HG02884 (cell line): ENCODE measurements around the gene DHX38.
"Not testable (repeated sequence)": the region's sequence is repeated elsewhere in the genome, so short reads cannot be mapped to it uniquely, and the experiment has no call there.

Experiments
- ATAC-seq: cut with Tn5 transposase; IDR thresholded peaks from one replicate; pipeline ENCODE4 v1.9.1; 2021; ENCODE audit warnings: mild to moderate bottlenecking, moderate library complexity; ENCODE audit not compliant: unreplicated experiment

Gene DHX38

GRCh38 chr16:72093448-72094265 is at the start of gene DHX38, which contains the start of gene TXNL4B:
Gene DHX38 (plus strand): TSS chr16:72093847. CDS start chr16:72096158, 2,311 bp downstream.
Gene TXNL4B (minus strand): TSS chr16:72093620. CDS start chr16:72090749, 2,871 bp downstream.
- ATAC-seq = peak; percentile 98

GRCh38 chr16:72044296-72044695 is 49.4 kb upstream of the DHX38 start:
- no peak for ATAC-seq

GRCh38 chr16:72044825-72045359 is 48.8 kb upstream of the DHX38 start:
- ATAC-seq = no peak

GRCh38 chr16:72049110-72049509 is 44.5 kb upstream of the DHX38 start:
- ATAC-seq = no peak

GRCh38 chr16:72050769-72051464 is 42.7 kb upstream of the DHX38 start:
- ATAC-seq = no peak

- no peak for ATAC-seq
Measured at GRCh38 chr16:72051818-72052217, 41.8 kb upstream of the DHX38 start.

DNA sequence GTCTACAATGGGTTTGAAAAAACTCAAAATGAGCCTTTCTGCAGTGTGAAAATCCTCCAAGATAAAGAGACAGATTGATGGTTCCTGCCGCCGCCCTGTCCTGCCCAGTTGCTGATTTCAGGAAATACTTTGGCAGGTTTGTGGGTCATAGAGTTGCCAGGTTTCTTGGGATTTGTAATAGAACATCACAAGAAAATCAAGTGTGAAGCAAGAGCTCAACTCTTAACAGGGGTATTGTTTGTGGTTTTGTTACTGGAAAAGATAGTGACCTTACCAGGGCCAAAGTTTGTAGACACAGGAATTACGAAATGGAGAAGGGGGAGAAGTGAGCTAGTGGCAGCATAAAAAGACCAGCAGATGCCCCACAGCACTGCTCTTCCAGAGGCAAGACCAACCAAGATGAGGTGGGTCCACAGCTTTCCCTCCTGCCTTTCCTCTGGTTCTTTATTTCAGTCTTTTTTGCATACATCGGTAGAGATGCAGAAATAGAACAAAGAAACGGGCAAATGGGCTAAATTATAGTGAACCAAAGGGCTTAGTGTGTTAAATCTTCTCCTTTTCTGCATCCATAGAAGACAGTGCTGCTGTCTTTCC is 39.3 kb upstream of the DHX38 start, which contains the start of gene HP:
TSS of gene HP (plus strand) at position 252 of the 594 bp plus-strand sequence. CDS start at position 400, 148 bp downstream.
- ATAC-seq = not testable (repeated sequence)

DNA sequence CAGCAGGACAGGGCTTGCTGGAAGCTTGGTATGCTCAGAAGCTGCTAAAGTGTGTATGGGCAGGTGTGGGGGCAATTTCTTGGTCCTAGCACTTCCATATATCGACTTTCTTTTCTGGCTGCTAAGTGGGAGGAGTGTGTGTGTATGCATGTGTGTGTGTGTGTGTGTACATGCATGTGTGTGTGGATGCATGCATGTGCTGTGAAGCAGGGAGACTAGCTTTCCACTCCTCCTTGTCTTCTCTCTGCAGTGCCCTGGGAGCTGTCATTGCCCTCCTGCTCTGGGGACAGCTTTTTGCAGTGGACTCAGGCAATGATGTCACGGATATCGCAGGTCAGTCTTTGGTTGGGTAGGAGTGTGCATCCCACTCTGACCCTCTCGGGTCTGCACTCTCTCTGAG is 37.7 kb upstream of the DHX38 start:
- no peak for ATAC-seq

DNA sequence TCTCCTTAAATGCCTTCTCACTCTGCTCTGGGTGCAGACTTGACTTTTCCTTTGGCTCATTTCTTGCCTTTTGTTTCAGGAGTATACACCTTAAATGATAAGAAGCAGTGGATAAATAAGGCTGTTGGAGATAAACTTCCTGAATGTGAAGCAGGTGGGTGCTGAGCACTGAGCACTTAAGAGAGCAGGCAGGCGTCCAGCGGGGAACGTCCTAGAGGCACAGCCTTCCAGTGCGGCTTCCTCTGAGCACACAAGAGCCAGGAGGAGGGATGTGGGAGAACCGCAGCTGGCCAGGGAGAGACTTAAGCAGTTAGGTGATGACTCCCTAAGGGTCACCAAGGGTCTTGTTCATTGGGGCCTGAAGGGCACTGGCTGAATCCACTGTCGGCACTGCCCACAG is 36.3 kb upstream of the DHX38 start:
- ATAC-seq = not testable (repeated sequence)

- not testable (repeated sequence) for ATAC-seq
Measured at GRCh38 chr16:72059060-72059459, 34.6 kb upstream of the DHX38 start.

DNA sequence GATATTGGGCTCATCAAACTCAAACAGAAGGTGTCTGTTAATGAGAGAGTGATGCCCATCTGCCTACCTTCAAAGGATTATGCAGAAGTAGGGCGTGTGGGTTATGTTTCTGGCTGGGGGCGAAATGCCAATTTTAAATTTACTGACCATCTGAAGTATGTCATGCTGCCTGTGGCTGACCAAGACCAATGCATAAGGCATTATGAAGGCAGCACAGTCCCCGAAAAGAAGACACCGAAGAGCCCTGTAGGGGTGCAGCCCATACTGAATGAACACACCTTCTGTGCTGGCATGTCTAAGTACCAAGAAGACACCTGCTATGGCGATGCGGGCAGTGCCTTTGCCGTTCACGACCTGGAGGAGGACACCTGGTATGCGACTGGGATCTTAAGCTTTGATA is 33.2 kb upstream of the DHX38 start:
- ATAC-seq = no peak

GRCh38 chr16:72061564-72061963 is 32.1 kb upstream of the DHX38 start:
- no peak for ATAC-seq

DNA sequence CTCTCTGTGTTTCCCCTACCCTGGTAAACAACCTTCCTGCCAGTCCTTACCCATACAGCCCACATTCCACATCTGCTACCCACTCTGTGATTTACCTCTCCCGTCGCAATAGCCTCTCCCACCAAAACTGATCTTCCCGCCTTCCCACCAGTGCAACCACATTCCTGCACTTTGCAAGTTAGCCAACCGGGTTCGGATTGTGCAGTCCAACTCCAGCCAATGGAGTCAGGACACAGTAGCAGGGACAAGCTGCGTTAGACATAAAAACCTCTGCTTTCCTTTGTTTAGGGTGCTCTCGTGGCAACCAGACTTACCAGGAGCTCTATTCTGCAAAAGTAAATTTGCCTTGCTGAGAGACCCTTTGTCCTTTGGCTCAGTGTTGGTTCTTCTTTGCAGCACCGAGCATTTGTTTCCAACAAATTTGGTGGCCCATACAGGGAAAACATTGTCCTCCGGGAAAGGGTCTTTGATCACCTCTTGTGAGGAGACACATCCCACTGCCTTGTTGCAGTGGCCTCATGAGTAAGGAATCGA is 29.2 kb upstream of the DHX38 start:
- no peak for ATAC-seq

- no peak for ATAC-seq
Measured at GRCh38 chr16:72066747-72067146, 26.9 kb upstream of the DHX38 start.

- ATAC-seq = no peak
Measured at GRCh38 chr16:72068930-72069329, 24.7 kb upstream of the DHX38 start.

- ATAC-seq = no peak
Measured at GRCh38 chr16:72072514-72073342, 20.9 kb upstream of the DHX38 start.

- ATAC-seq = no peak
Measured at GRCh38 chr16:72073560-72074230, 20.0 kb upstream of the DHX38 start.

DNA sequence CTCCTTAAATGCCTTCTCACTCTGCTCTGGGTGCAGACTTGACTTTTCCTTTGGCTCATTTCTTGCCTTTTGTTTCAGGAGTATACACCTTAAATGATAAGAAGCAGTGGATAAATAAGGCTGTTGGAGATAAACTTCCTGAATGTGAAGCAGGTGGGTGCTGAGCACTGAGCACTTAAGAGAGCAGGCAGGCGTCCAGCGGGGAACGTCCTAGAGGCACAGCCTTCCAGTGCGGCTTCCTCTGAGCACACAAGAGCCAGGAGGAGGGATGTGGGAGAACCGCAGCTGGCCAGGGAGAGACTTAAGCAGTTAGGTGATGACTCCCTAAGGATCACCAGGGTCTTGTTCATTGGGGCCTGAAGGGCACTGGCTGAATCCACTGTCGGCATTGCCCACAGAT is 18.6 kb upstream of the DHX38 start:
- not testable (repeated sequence) for ATAC-seq

GRCh38 chr16:72076991-72077706 is 16.5 kb upstream of the DHX38 start:
- not testable (repeated sequence) for ATAC-seq
